GM23338 (cell line): ENCODE data around the gene COPB2.

Experiments used
- CREB1 ChIP-seq: fragments of 250-450 bp; sonication (Bioruptor Pico); IDR thresholded peaks from 2 replicates; pipeline ENCODE4 v1.5.0; 2020; ENCODE audit warnings: low read depth, mild to moderate bottlenecking, moderate library complexity
- CTCF ChIP-seq, 2 experiments: fragments of 200-600 bp in 1 of 2; sonication (generic) in 1 of 2; conservative IDR thresholded peaks; 2 replicates each; pipeline versions ENCODE4 v1.5.1 to v1.6.1; 2016 to 2017; ENCODE audit warnings: antibody characterized with exemption in 2 of 2, low read depth in 2 of 2, mild to moderate bottlenecking in 2 of 2, moderate library complexity in 1 of 2
- ETS1 ChIP-seq: IDR thresholded peaks from 2 replicates; pipeline ENCODE4 v1.6.1; 2016; ENCODE audit warnings: antibody characterized with exemption
- EZH2 ChIP-seq: fragments of 200-600 bp; sonication (generic); IDR thresholded peaks from one replicate; pipeline ENCODE4 v1.8.0; 2017; ENCODE audit warnings: antibody characterized with exemption, mild to moderate bottlenecking, low read depth; ENCODE audit not compliant: unreplicated experiment
- EZH2phosphoT487 ChIP-seq: fragments of 200-600 bp; sonication (generic); IDR thresholded peaks from one replicate; pipeline ENCODE4 v1.8.1; 2018; ENCODE audit warnings: antibody characterized with exemption; ENCODE audit not compliant: unreplicated experiment
- JUNB ChIP-seq: IDR thresholded peaks from one replicate; pipeline ENCODE4 v1.6.1; 2016; ENCODE audit warnings: antibody characterized with exemption; ENCODE audit not compliant: unreplicated experiment
- POLR2AphosphoS5 ChIP-seq: IDR thresholded peaks from 2 replicates; pipeline ENCODE4 v1.6.1; 2016; ENCODE audit warnings: antibody characterized with exemption, low read depth
- STAT1 ChIP-seq: IDR thresholded peaks from one replicate; pipeline ENCODE4 v1.6.1; 2016; ENCODE audit warnings: antibody characterized with exemption; ENCODE audit not compliant: unreplicated experiment
- ZNF114 ChIP-seq: fragments of 250-450 bp; sonication (Bioruptor Pico); IDR thresholded peaks from 2 replicates; pipeline ENCODE4 v1.5.0; 2020; ENCODE audit warnings: mild to moderate bottlenecking, moderate library complexity

GRCh38 chr3:139339219-139339906, 50.1 kb downstream of the COPB2 start:
- TF ChIP-seq CTCF (conservative IDR thresholded peaks at IDR 0.05; ENCODE audit: low read depth in 2 of 2), result no peak
- TF ChIP-seq EZH2, result no peak
- TF ChIP-seq JUNB, result no peak
- TF ChIP-seq EZH2phosphoT487, result no peak
- no peak for TF ChIP-seq ETS1
- no peak for TF ChIP-seq STAT1
- TF ChIP-seq ZNF114 (CRISPR knock-in tag), result no peak
- no peak for TF ChIP-seq POLR2AphosphoS5
- TF ChIP-seq CREB1 (CRISPR knock-in tag), result no peak
